Uterus (tissue), 4 donors: ENCODE measurements around the gene SDK2. TPM values are rescaled to one million over a fixed set of nuclear protein-coding genes. Genes with fewer than 3 reads are reported as not detected.

ENCODE experiments used
- DNase-seq, 2 donors: peaks; one replicate each; pipeline ENCODE4 v3.0.0-alpha.2; 2019 to 2020
- H3K27ac ChIP-seq, 2 donors: fragments of 200-600 bp; sonication (generic); 1 replicate in 1 of 2; 2 replicates in 1 of 2; pipeline ENCODE4 v1.5.1; 2016 to 2018
- H3K27me3 ChIP-seq, 2 donors: fragments of 200-600 bp; sonication (generic); one replicate each; pipeline ENCODE4 v1.5.1; 2018 to 2019; ENCODE audit warnings: control low read depth in 1 of 2
- H3K36me3 ChIP-seq, 2 donors: fragments of 200-600 bp; sonication (generic); one replicate each; pipeline ENCODE4 v1.5.1; 2019; ENCODE audit warnings: control low read depth in 1 of 2
- H3K4me1 ChIP-seq, 2 donors: fragments of 200-600 bp; sonication (generic); one replicate each; pipeline ENCODE4 v1.5.1; 2018 to 2019; ENCODE audit warnings: control low read depth in 1 of 2
- H3K4me3 ChIP-seq, 2 donors: fragments of 200-600 bp; sonication (generic); 1 replicate in 1 of 2; 2 replicates in 1 of 2; pipeline ENCODE4 v1.5.1; 2018 to 2019; ENCODE audit warnings: mild to moderate bottlenecking in 1 of 2
- H3K9me3 ChIP-seq, 2 donors: fragments of 200-600 bp; sonication (generic); one replicate each; pipeline ENCODE4 v1.5.1; 2019; ENCODE audit warnings: control low read depth in 1 of 2
- POLR2A ChIP-seq, 2 donors: fragments of 450-650 bp; IDR thresholded peaks; one replicate each; pipeline ENCODE4 v1.6.1; 2016; ENCODE audit warnings: antibody characterized with exemption in 2 of 2, mild to moderate bottlenecking in 1 of 2, moderate library complexity in 1 of 2
- intact Hi-C: fragments of 100-400 bp; cut with DNase I; formaldehyde crosslinking; loops from one replicate; pipeline ENCODE4 v1.15.1; 2023; ENCODE audit warnings: low total_unique reads
- total RNA-seq, 4 donors: library from RNA; depleted of rRNA in 3 of 4; stranded (reverse); fragments of >200 nt in 3 of 4; gene quantifications; one replicate each; pipeline versions ENCODE4 v1.1.0 to v1.2.4, GENCODE V29; 2014 to 2023
- TF ChIP-seq, protein P1 (sequence below), 4 experiments: fragments of 200-600 bp in 2 of 4; fragments of 450-650 bp in 2 of 4; sonication (generic) in 2 of 4; IDR thresholded peaks; one replicate each; pipeline ENCODE4 v1.5.1; 2016 to 2019; ENCODE audit warnings: antibody characterized with exemption in 4 of 4, mild to moderate bottlenecking in 2 of 4, moderate library complexity in 1 of 4
- donor health status: DM: yes; HTN: yes; CAD: no.

The SDK2 gene
- total RNA-seq, 4 donors from 2014 or later: 1.1 to 5.0 TPM; not detected in 2

DNA sequence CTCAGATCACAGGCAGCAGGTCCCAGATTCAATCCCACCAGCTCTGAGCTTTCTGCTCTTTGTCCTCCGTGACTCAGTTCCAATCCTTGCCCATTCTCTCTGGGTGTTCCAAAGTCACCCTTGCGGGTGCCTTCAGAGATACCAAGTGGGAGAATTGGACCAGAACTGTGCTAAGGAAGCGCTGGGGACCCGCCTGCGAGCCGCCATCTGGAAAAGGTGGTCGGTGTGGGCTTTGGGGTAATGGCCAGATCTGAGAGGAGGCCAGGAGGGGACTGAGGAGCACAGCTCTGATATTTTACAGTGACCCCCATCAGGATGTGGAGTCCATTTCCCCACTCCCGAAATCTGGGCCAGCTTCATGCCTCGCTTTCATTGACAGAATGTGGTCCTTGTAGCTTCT lies 152.6 kb downstream of the SDK2 start:
- Histone ChIP-seq H3K27ac (no peak overlapping the region), H3K36me3 (no peaks in the 10 kb centered on the region), H3K27me3 (no peaks in the 10 kb centered on the region), H3K4me1 (no peaks in the 10 kb centered on the region), H3K9me3 (no peaks in the 10 kb centered on the region), H3K4me3 (no peak overlapping the region)
- TF ChIP-seq POLR2A (IDR thresholded peaks at IDR 0.05): no peak
- TF ChIP-seq, protein P1, sequence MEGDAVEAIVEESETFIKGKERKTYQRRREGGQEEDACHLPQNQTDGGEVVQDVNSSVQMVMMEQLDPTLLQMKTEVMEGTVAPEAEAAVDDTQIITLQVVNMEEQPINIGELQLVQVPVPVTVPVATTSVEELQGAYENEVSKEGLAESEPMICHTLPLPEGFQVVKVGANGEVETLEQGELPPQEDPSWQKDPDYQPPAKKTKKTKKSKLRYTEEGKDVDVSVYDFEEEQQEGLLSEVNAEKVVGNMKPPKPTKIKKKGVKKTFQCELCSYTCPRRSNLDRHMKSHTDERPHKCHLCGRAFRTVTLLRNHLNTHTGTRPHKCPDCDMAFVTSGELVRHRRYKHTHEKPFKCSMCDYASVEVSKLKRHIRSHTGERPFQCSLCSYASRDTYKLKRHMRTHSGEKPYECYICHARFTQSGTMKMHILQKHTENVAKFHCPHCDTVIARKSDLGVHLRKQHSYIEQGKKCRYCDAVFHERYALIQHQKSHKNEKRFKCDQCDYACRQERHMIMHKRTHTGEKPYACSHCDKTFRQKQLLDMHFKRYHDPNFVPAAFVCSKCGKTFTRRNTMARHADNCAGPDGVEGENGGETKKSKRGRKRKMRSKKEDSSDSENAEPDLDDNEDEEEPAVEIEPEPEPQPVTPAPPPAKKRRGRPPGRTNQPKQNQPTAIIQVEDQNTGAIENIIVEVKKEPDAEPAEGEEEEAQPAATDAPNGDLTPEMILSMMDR (IDR thresholded peaks at IDR 0.05): no peak
- no peak for DNase-seq
- intact Hi-C loops: no loop called here

DNA sequence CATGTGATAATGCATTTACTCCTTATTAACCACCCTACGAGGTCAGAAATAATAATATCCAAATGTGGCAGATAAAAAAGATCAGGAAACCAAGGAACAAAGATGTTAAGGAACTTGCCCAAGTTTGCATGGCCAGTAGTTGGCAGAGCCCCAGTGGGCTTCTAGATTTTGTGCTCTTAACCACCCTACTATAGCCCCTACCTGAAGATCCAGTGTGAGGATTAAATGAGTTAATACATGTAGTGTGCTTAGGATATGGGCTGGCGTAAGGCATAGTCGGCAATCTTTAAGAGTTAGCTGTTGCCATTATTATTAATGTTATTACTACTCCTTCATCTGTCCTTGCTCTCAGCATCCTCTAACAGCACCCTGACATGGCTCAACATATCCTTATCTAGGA lies 153.4 kb downstream of the SDK2 start:
- Histone ChIP-seq H3K36me3 (no peaks in the 10 kb centered on the region), H3K4me3 (no peak overlapping the region), H3K27me3 (no peaks in the 10 kb centered on the region), H3K9me3 (no peaks in the 10 kb centered on the region), H3K4me1 (no peaks in the 10 kb centered on the region), H3K27ac (no peak overlapping the region)
- TF ChIP-seq, protein P1 (IDR thresholded peaks at IDR 0.05): no peak
- TF ChIP-seq POLR2A (IDR thresholded peaks at IDR 0.05): no peak
- intact Hi-C loops: no loop called here
- DNase-seq: no peak

DNA sequence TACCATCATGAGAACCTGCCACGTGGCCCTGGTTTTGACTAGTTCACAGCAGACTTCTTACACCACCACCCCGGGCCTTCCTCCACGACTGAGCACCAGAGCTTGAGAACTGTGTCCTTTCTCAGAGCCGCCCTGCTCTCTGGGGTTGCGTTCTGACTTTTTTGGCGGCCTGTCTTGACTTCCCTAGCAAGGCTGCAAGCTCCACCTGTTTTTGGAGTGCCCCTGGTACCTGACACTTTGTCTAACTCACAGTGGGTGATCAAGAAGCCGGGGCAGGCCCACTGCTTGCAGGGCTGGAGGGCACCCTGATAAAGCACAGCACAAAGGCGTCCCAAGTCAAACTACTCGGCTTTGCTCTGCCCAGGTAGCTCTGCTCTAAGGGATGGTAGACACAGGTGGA lies 154.3 kb downstream of the SDK2 start:
- Histone ChIP-seq H3K36me3 (no peaks in the 10 kb centered on the region), H3K27me3 (no peaks in the 10 kb centered on the region), H3K27ac (no peak overlapping the region), H3K9me3 (peaks cover 0 to 3% of the 10 kb centered on the region in 2 donors), H3K4me3 (no peak overlapping the region), H3K4me1 (no peaks in the 10 kb centered on the region)
- DNase-seq: no peak
- TF ChIP-seq, protein P1 (IDR thresholded peaks at IDR 0.05): no peak
- TF ChIP-seq POLR2A (IDR thresholded peaks at IDR 0.05): no peak
- intact Hi-C loops: no loop called here

DNA sequence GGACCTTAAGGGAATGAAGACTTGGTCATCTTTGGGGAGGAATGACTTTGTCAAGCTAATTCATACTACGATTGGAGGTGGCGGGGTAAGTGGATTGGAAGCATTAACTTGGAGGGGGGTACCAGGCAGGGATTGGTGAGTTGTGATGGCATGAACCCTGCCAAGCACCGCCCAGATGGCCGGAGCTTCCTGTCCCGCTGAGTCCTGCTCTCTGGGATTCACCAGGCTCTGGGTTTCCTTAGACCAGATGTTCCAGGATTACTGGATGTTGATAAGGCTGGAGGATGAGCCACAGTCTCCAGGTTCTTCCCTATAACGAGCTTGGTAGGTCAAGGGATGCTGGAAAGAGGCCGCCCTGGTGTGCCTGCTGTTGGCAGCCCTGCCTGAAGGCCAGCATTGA lies 154.9 kb downstream of the SDK2 start:
- peaks cover 0 to 4% of the 10 kb centered on the region in 2 donors for H3K9me3 ChIP-seq
- H3K4me1 ChIP-seq: no peaks in the 10 kb centered on the region
- intact Hi-C loops: no loop called here
- TF ChIP-seq, protein P1 (IDR thresholded peaks at IDR 0.05): no peak
- TF ChIP-seq POLR2A (IDR thresholded peaks at IDR 0.05): no peak
- H3K36me3 ChIP-seq: no peaks in the 10 kb centered on the region
- DNase-seq: no peak
- no peak overlapping the region for H3K4me3 ChIP-seq
- no peaks in the 10 kb centered on the region for H3K27me3 ChIP-seq
- no peak overlapping the region for H3K27ac ChIP-seq

DNA sequence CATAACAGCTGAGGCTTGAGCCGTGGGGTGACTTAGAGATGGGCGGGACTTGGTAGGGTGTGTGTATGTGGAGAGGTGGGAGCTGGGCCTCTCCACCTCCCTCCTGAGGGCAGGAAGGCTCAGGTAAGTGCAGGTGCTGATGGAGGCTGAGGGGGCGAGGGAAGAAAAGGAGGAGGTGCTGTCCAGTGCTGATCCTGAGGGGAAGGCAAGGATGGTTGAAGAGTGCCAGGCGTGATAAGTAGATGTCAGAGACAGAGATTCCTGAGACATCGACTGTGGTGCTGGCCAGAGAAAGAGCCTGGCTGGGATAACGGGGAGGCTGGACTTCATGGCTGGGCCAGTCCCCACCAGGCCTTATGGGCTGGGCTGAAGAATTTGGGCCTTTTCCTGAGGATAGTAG lies 159.1 kb downstream of the SDK2 start:
- TF ChIP-seq, protein P1 (IDR thresholded peaks at IDR 0.05): no peak
- no peak for TF ChIP-seq POLR2A (IDR thresholded peaks at IDR 0.05)
- H3K9me3 ChIP-seq: peaks cover 0 to 4% of the 10 kb centered on the region in 2 donors
- H3K4me3 ChIP-seq: no peak overlapping the region
- H3K27me3 ChIP-seq: no peaks in the 10 kb centered on the region
- intact Hi-C loops: no loop called here
- H3K27ac ChIP-seq: no peak overlapping the region
- no peaks in the 10 kb centered on the region for H3K4me1 ChIP-seq
- no peaks in the 10 kb centered on the region for H3K36me3 ChIP-seq
- no peak for DNase-seq
